Karpas-422 (cell line): ENCODE measurements around the gene HRH2. TPM values are rescaled to one million over a fixed set of nuclear protein-coding genes. Genes with fewer than 3 reads are reported as not detected.

Experiments
- DNase-seq: peaks from one replicate; pipeline ENCODE4 v3.0.0-alpha.2; 2015
- H2AFZ ChIP-seq: fragments of 200-600 bp; sonication (generic); 2 replicates; pipeline ENCODE4 v1.6.1; 2014; ENCODE audit warnings: antibody characterized with exemption, low read length, mixed read lengths
- H3K27ac ChIP-seq: fragments of 200-600 bp; sonication (generic); 2 replicates; pipeline ENCODE4 v1.5.1; 2014; ENCODE audit warnings: mild to moderate bottlenecking, low read length, moderate library complexity
- H3K27me3 ChIP-seq: fragments of 200-600 bp; sonication (generic); 2 replicates; pipeline ENCODE4 v1.6.1; 2014; ENCODE audit warnings: low read length, mixed read lengths
- H3K36me3 ChIP-seq: fragments of 200-600 bp; sonication (generic); 2 replicates; pipeline ENCODE4 v1.6.1; 2014; ENCODE audit warnings: low read length, mixed read lengths; ENCODE audit not compliant: insufficient read depth
- H3K4me1 ChIP-seq: fragments of 200-600 bp; sonication (generic); 2 replicates; pipeline ENCODE4 v1.6.1; 2014; ENCODE audit warnings: mild to moderate bottlenecking, low read length, mixed read lengths
- H3K4me2 ChIP-seq: fragments of 200-600 bp; sonication (generic); 2 replicates; pipeline ENCODE4 v1.6.1; 2014; ENCODE audit warnings: low read length, low read depth, mild to moderate bottlenecking; ENCODE audit not compliant: poor library complexity, severe bottlenecking
- H3K4me3 ChIP-seq: fragments of 200-600 bp; sonication (generic); 2 replicates; pipeline ENCODE4 v1.5.1; 2014; ENCODE audit warnings: mild to moderate bottlenecking, antibody characterized with exemption, low read length, mixed read lengths
- H3K79me2 ChIP-seq: fragments of 200-600 bp; sonication (generic); 2 replicates; pipeline ENCODE4 v1.6.1; 2014; ENCODE audit warnings: mild to moderate bottlenecking, low read length, mixed read lengths
- H3K9ac ChIP-seq: fragments of 200-600 bp; sonication (generic); 2 replicates; pipeline ENCODE4 v1.6.0; 2014; ENCODE audit warnings: low read length
- H3K9me2 ChIP-seq: fragments of 200-600 bp; sonication (generic), shearing (Covaris generic); replicated peaks from 2 replicates; pipeline ENCODE4 v1.6.0; 2014; ENCODE audit warnings: mild to moderate bottlenecking, low read length, moderate library complexity; ENCODE audit not compliant: insufficient read depth
- H3K9me3 ChIP-seq: fragments of 300-700, 200-600 bp; sonication (generic); 2 replicates; pipeline ENCODE4 v1.6.1; 2014; ENCODE audit warnings: low read length, mixed read lengths
- H4K20me1 ChIP-seq: fragments of 200-600 bp; sonication (generic); 2 replicates; pipeline ENCODE4 v1.6.1; 2014; ENCODE audit warnings: mild to moderate bottlenecking, antibody characterized with exemption, low read length, low read depth; ENCODE audit not compliant: insufficient read depth
- total RNA-seq: library from RNA; depleted of rRNA; stranded (reverse); fragments of >200 nt; shearing (Covaris generic); gene quantifications from 2 replicates; pipeline ENCODE4 v1.2.3, GENCODE V29; 2014; ENCODE audit warnings: low replicate concordance

The HRH2 gene
- total RNA-seq, 1 experiment from 2014 or later: not detected

DNA sequence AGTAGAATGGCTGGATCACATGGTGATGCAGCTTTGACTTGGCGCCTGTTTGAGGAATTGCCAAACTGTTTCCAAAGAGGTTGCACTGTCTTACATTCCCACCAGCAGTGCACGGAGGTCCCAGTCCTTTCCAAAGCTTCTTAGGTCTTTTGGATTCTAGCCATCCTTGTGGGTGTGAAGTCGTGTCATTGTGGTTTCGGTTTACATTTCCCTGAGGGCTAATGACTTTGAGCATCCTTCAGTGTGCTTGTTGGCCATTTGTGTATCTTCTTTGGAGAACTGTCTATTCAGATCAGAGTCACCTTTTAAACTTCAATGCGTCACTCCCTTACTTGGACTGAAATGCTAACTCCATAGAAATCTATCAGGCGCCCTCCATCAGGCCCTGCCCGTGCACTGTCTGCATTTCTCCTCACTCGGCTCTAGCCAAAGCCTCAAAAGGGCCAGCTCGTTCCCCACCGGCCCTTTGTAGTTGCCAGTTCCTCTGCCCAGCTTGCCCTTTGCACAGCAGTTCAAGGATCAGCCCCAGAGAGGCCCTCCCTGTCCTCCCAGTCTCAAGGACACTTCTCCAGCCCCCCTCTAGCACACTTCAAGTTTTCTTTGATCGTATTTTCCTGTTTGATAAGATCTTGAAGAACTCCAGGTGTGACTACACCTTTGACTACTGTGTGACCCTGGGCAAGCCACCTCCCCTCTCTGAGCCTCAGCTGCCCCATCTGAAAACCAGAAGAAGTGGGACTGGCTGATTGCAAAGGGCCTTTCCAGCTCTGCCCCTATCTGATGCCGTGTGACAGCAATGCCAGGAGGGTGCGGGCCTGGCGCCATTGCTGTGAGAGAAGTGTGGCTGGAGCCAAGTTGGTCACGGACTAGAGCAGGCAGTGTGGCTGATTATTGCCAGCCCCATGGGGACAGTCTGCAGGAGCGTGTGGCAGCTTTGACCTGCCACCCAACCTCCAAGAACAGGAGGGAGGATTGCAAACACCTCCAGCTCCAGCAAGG is 5.6 kb downstream of the HRH2 start:
- H3K79me2 ChIP-seq: no peaks in the 10 kb centered on the region
- no peaks in the 10 kb centered on the region for H3K9me2 ChIP-seq
- no peaks in the 10 kb centered on the region for H4K20me1 ChIP-seq

DNA sequence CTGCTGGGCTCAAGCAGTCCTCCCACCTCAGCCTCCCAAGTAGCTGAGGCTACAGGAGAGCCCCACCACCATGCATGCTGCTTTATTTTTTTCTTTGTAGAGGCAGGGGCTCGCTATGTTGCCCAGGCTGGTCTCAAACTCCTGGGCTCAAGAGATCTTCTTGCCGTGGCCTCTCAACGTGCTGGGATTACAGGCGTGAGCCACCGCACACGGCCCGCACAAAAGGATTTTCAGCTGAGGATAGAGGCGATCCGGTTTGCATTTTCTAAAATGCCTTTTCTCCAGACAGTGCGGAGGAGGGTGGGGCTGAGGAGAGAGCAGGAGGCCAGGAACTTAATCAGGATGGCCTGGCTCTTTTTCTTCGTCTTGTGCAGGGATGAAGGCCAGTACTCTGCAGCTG is 6.9 kb downstream of the HRH2 start:
- Histone ChIP-seq H3K79me2 (no peaks in the 10 kb centered on the region), H3K9ac (no peak overlapping the region), H3K36me3 (no peaks in the 10 kb centered on the region), H3K4me3 (no peak overlapping the region), H3K27me3 (no peaks in the 10 kb centered on the region), H3K9me2 (no peaks in the 10 kb centered on the region), H2AFZ (no peak overlapping the region), H3K27ac (no peak overlapping the region), H3K9me3 (no peaks in the 10 kb centered on the region), H4K20me1 (no peaks in the 10 kb centered on the region), H3K4me2 (no peak overlapping the region), H3K4me1 (no peaks in the 10 kb centered on the region)
- no peak for DNase-seq

More for the DNA sequence above, 5.6 kb downstream of the HRH2 start:
- Histone ChIP-seq H3K4me3 (no peak overlapping the region), H3K27me3 (no peaks in the 10 kb centered on the region), H3K9ac (no peak overlapping the region), H3K4me2 (no peak overlapping the region), H3K27ac (no peak overlapping the region), H3K36me3 (no peaks in the 10 kb centered on the region), H2AFZ (no peak overlapping the region), H3K4me1 (no peaks in the 10 kb centered on the region), H3K9me3 (no peaks in the 10 kb centered on the region)
- no peak for DNase-seq

GRCh38 chr5:175666216-175666615 is 8.3 kb downstream of the HRH2 start:
- H3K9me2 ChIP-seq: no peaks in the 10 kb centered on the region
- H4K20me1 ChIP-seq: no peaks in the 10 kb centered on the region
- no peaks in the 10 kb centered on the region for H3K36me3 ChIP-seq
- H3K27ac ChIP-seq: no peak overlapping the region
- H2AFZ ChIP-seq: no peak overlapping the region
- no peak overlapping the region for H3K4me3 ChIP-seq
- H3K79me2 ChIP-seq: no peaks in the 10 kb centered on the region
- H3K27me3 ChIP-seq: no peaks in the 10 kb centered on the region
- no peaks in the 10 kb centered on the region for H3K9me3 ChIP-seq
- H3K4me1 ChIP-seq: no peaks in the 10 kb centered on the region
- no peak overlapping the region for H3K9ac ChIP-seq
- no peak overlapping the region for H3K4me2 ChIP-seq
- no peak for DNase-seq

GRCh38 chr5:175668006-175668405 is 10.1 kb downstream of the HRH2 start:
- H3K27ac ChIP-seq: no peak overlapping the region
- no peaks in the 10 kb centered on the region for H3K9me3 ChIP-seq
- no peaks in the 10 kb centered on the region for H3K79me2 ChIP-seq
- no peak overlapping the region for H2AFZ ChIP-seq
- no peaks in the 10 kb centered on the region for H4K20me1 ChIP-seq
- no peak overlapping the region for H3K4me3 ChIP-seq
- no peaks in the 10 kb centered on the region for H3K27me3 ChIP-seq
- H3K4me2 ChIP-seq: no peak overlapping the region
- no peak overlapping the region for H3K9ac ChIP-seq
- H3K4me1 ChIP-seq: no peaks in the 10 kb centered on the region
- H3K9me2 ChIP-seq: no peaks in the 10 kb centered on the region
- no peaks in the 10 kb centered on the region for H3K36me3 ChIP-seq
- DNase-seq: no peak

DNA sequence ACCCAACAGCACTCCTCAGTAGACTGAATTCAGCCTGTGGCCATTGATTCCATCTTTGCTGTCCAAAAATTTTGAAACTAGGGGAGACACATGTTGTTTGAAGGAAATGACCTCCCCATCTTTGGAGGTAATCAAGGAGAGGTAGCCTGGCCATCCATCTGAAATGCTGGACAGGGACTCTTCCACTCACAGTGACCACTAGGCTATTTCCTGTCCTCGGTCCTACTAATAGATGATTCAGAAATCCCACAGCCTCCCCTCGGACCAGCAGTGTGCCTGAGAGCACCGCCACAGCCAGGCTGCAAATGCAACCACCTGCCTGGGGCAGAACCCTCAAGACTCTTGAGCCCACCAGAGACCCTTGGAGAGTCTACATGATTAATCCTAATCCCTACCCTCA is 12.5 kb downstream of the HRH2 start:
- no peaks in the 10 kb centered on the region for H3K4me1 ChIP-seq
- DNase-seq: no peak
- H3K27me3 ChIP-seq: no peaks in the 10 kb centered on the region
- H3K9ac ChIP-seq: no peak overlapping the region
- no peaks in the 10 kb centered on the region for H3K9me2 ChIP-seq
- H4K20me1 ChIP-seq: no peaks in the 10 kb centered on the region
- no peak overlapping the region for H3K4me3 ChIP-seq
- no peaks in the 10 kb centered on the region for H3K36me3 ChIP-seq
- no peaks in the 10 kb centered on the region for H3K9me3 ChIP-seq
- no peaks in the 10 kb centered on the region for H3K79me2 ChIP-seq
- H3K27ac ChIP-seq: no peak overlapping the region
- no peak overlapping the region for H2AFZ ChIP-seq
- H3K4me2 ChIP-seq: no peak overlapping the region

GRCh38 chr5:175671013-175671412 is 13.1 kb downstream of the HRH2 start:
- Histone ChIP-seq H3K9ac (no peak overlapping the region), H3K27me3 (no peaks in the 10 kb centered on the region), H3K4me2 (no peak overlapping the region), H3K4me1 (no peaks in the 10 kb centered on the region), H2AFZ (no peak overlapping the region), H3K27ac (no peak overlapping the region), H4K20me1 (no peaks in the 10 kb centered on the region), H3K4me3 (no peak overlapping the region), H3K9me3 (no peaks in the 10 kb centered on the region), H3K9me2 (no peaks in the 10 kb centered on the region), H3K79me2 (no peaks in the 10 kb centered on the region), H3K36me3 (no peaks in the 10 kb centered on the region)
- no peak for DNase-seq

DNA sequence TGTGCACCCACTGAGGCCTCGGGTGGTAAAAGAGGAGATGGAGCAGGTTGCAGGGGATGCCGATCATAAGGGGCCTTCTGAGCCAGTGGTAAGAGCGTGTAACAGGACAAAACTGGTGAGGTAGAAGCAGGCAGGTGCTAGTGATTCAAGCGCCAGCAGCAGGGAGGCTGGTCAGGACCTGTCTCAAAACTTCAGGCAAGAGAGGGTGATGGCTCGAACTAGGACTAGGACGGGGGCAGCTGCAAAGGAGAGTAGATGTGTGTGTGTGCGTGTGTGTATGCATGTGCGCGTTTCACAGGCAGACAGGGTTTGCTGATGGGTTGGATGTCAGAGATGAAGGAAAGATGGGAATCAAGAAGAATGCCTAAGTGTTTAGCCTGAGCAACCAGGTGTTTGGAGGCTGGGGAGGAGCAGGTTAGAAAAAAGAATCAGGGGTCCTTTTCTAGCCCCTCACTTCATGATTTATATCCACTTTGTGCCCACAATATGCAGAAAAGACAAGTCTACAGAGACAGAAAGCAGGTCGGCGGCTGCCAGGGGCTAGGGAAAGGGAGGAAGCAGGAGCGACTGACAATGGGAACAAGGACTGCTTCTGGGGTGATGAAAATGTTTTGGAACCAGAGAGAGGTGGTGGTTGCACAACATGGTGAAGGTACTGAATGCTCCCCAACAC is 15.2 kb downstream of the HRH2 start:
- no peaks in the 10 kb centered on the region for H4K20me1 ChIP-seq

GRCh38 chr5:175674731-175675346 is 17.0 kb downstream of the HRH2 start:
- H4K20me1 ChIP-seq: no peaks in the 10 kb centered on the region
- H3K4me1 ChIP-seq: no peaks in the 10 kb centered on the region
- H3K9me3 ChIP-seq: no peaks in the 10 kb centered on the region
- H3K36me3 ChIP-seq: no peaks in the 10 kb centered on the region
- H3K27ac ChIP-seq: no peak overlapping the region
- no peak overlapping the region for H2AFZ ChIP-seq
- DNase-seq: no peak
- H3K27me3 ChIP-seq: no peaks in the 10 kb centered on the region
- no peaks in the 10 kb centered on the region for H3K9me2 ChIP-seq
- no peaks in the 10 kb centered on the region for H3K79me2 ChIP-seq
- H3K4me3 ChIP-seq: no peak overlapping the region
- H3K4me2 ChIP-seq: no peak overlapping the region
- H3K9ac ChIP-seq: no peak overlapping the region

More for the DNA sequence above, 15.2 kb downstream of the HRH2 start:
- Histone ChIP-seq H2AFZ (no peak overlapping the region), H3K27ac (no peak overlapping the region), H3K9ac (no peak overlapping the region), H3K4me1 (no peaks in the 10 kb centered on the region), H3K4me3 (no peak overlapping the region), H3K4me2 (no peak overlapping the region), H3K9me3 (no peaks in the 10 kb centered on the region), H3K36me3 (no peaks in the 10 kb centered on the region), H3K9me2 (no peaks in the 10 kb centered on the region), H3K79me2 (no peaks in the 10 kb centered on the region), H3K27me3 (no peaks in the 10 kb centered on the region)
- no peak for DNase-seq
